Measurements from ENCODE around the gene ZBTB11. TPM values are rescaled to one million over a fixed set of nuclear protein-coding genes. Genes with fewer than 3 reads are reported as not detected.
A peak's percentile ranks its signal among the peaks of the same experiment; 100 is the strongest.
"Not testable (repeated sequence)": the region's sequence is repeated elsewhere in the genome, so short reads cannot be mapped to it uniquely, and the experiment has no call there.

Gene ZBTB11
- polyA plus RNA-seq, 10 donors = 12.6 to 18.7 (median 16.8) TPM

DNA sequence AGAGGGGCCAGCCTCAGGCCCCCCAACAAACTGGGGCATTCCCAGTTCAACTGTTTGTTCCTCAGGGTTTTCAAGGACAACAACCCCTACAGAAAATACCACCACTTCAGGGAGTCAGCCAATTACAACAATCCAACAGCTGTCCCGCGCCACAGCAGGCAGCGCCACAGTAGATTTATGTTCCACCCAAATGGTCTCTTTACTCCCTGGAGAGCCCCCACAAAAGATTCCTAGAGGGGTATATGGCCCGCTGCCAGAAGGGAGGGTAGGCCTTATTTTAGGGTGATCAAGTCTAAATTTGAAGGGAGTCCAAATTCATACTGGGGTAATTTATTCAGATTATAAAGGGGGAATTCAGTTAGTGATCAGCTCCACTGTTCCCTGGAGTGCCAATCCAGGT, 17.9 kb upstream of the ZBTB11 start:
- DNase-seq = not testable (repeated sequence)

DNA sequence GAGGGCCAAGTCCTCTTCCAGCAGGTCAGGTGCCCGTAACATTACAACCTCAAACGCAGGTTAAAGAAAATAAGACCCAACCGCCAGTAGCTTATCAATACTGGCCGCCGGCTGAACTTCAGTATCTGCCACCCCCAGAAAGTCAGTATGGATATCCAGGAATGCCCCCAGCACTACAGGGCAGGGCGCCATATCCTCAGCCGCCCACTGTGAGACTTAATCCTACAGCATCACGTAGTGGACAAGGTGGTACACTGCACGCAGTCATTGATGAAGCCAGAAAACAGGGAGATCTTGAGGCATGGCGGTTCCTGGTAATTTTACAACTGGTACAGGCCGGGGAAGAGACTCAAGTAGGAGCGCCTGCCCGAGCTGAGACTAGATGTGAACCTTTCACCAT, 16.6 kb upstream of the ZBTB11 start:
- DNase-seq = not testable (repeated sequence)

DNA sequence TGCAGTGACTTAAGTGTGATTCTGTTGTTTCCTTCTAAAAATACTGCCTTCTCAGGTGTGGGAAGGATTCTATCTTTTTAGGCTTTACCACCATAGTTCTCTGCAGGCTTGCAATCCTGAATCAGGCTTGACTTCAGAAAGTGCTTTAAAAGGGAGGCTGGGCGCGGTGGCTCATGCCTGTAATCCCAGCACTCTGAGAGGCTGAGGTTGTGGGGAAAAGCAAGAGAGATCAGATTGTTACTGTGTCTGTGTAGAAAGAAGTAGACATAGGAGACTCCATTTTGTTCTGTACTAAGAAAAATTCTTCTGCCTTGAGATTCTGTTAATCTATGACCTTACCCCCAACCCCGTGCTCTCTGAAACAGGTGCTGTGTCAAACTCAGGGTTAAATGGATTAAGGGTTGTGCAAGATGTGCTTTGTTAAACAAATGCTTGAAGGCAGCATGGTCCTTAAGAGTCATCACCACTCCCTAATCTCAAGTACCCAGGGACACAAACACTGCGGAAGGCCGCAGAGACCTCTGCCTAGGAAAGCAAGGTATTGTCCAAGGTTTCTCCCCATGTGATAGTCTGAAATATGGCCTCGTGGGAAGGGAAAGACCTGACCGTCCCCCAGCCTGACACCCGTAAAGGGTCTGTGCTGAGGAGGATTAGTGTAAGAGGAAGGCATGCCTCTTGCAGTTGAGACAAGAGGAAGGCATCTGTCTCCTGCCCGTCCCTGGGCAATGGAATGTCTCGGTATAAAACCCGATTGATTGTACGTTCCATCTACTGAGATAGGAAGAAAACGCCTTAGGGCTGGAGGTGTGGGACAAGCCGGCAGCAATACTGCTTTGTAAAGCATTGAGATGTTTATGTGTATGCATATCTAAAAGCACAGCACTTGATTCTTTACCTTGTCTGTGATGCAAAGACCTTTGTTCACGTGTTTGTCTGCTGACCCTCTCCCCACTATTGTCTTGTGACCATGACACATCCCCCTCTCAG, 15.0 kb upstream of the ZBTB11 start:
- DNase-seq = not testable (repeated sequence)

DNA sequence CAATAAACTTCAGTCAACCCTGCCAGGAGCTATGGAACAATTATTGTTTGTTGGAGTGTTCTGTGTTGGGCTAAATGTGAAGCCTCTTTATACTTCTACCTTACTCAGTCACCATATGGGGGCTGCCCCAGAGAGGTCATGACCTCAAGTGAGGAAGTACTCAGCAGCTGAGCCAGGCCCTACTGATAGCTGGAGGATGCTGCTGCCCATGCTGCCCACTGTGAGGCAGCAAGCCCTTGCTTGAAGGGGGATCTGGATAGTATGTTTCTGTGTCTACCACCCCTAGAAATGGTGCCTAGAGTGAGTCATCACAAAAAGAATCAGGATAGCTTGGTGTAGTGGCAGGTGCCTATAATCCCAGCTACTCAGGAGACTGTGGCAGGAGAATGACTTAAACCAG, 14.0 kb upstream of the ZBTB11 start:
- no peak for DNase-seq

DNA sequence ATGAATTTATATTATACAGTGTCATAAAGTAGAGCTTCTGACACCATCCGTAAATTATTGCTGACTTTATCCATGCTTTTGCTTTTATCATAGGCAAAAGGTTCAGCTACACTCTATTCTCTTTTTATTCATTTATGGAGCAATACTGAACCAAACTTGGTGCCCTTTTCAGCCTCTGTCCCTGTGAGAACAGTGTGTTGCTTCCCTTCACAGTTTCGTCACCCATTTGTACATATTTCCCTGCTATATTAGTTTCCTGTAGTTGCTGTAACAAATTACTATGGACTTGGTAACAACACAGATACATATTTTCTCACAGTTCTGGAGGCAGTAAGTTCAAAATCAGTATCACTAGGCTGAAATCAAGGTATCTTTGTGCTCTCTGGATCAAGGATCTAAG, 12.4 kb upstream of the ZBTB11 start:
- DNase-seq = no peak

DNA sequence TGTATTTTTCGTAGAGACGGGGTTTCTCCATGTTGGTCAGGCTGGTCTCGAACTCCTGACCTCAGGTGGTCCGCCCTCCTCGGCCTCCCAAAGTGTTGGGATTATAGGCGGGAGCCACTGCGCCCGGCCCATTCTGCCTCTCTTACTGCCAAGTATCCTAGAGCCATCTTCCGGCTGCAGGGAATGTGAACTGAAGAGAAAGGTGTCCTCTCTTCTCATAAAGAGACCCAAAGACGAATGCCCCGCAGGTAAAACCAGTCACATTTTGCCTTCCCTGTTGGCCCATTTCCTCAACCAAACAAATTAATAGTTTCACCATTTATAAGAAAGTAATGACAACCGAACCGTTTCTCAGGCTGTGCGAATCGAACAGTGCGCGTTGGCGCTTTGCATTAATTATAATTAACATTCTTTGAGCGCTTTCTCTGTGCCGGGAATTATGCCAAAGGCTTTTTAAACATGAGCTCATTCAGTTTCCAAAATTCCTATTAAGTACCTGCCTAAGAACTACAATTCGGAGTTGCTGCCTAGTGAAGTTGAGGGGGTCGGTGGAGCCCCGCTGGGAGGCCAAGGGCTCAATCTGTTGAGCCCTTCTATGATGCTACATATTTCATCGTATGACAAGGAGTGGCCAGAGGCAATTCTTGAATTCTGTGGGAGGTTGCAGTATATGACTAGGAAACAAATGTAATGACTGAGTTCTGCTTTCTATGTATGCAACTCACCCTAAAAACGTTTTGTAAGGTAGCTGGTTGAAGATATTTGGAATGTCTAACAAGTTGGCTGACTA, 10.4 kb upstream of the ZBTB11 start:
- peak in 2 of 3 donors; percentile 35 to 57 for DNase-seq

DNA sequence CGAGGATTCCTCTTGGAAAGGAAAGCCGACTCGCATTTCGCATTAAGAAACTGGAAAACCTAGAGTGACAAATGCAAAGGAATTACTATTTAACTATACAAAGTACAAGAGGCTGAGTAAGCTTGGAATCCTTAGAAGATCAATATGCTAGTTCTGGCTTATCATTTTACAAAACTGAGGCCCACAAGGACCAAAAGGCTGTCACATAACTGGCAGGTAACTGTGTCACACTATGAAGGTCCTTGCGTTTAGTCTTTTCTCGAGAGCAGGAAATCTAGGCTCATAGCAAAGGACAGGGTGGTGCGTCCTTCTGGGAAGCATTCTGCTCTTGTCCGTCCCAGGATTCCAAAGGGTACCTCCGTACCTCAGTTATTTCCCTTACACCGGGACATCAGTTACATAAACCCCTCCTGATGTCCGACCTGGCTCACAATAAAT, 9.0 kb upstream of the ZBTB11 start:
- no peak for DNase-seq

DNA sequence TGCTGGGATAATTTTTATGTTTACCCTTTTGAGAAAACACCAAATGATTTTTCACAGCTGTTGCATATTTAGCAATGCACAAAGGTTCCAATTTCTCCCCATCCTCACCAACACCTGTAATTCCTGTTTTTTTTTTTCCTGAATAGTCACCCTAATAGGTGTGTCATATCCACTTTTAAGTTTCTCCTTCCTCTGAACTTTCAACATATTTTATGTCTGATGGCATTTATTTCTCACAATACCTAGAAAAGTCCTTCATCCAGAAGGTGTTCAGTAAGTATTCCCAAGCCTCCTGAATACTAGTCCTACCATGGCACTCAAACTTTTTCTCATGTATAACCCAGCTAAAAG, 8.1 kb upstream of the ZBTB11 start:
- no peak for DNase-seq

DNA sequence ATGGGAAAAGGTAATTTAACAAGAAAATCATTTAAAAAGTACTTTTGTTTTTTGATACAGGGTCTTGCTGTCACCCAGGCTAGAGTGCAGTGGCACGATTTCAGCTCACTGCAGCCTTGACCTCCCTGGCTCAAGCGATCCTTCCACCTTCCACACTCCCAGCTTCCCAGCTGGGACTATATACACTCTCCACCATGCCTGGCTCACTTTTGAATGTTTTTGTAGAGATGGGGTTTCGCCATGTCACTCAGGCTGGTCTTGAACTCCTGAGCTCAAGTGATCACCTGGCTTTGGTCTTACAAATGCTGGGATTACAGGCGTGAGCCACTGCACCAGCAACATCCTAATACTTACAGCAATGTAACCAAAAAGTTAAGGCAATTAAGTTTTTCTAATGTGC, 3.5 kb upstream of the ZBTB11 start:
- no peak for DNase-seq

DNA sequence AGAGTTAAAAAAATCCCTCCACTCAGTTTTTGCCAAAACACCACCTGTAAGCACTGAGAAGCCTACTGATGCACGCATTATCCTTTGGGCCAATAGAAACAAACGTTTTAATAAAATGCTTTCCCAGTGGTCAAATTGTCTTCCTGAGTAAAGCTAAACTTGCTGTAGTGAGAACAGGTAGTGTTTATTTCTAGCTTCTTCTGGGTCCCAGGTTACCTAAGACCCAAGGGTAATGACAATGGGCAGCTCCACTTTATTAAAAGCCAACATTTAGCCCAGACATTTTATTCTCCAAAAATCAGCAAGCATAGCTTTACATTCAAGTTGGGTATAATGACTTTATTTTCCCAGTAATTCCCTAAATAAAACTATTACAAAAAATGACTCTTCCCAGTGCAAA, 1.9 kb upstream of the ZBTB11 start:
- DNase-seq = not testable (repeated sequence)

DNA sequence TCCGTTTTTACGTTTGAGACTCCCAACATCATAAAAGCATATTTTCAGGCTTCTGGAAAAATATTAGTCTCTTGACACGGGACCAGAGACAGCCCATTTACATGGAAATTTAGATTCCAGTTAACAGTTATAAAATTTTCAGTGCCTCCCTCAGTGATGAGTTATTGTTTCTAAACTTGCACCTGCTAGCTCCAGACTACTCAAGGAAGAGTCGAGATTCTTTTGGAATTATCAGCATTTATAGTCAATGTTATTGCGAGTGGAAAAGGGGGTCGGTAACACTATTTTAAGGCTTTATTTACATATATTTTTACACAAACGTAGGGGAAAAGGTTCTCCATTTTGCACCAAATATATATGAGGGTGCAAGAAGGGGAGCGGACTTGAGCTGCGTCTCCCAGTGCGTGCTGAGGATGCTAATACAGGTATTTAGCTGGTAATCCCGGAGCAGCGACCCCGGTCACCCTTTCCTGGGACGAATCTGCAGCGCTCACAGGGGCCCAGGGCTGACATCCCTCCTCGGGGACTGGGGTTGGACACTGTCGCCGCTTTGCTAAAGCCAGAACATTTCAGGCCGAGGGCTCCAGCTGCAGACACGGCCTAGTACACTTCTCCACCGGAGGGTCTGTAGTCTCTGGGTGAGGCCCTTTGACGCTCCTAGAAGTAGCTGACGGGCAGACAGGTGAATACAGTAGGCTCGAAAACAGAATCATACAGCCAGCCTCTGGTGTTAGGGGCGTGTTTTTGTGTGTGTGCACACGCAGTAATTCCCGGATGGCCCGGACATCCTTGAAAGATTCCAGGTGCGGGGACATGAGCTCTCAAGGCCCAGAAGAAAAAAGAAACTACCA, 729 bp upstream of the ZBTB11 start:
- DNase-seq = peak in 1 of 3 donors; percentile 18

DNA sequence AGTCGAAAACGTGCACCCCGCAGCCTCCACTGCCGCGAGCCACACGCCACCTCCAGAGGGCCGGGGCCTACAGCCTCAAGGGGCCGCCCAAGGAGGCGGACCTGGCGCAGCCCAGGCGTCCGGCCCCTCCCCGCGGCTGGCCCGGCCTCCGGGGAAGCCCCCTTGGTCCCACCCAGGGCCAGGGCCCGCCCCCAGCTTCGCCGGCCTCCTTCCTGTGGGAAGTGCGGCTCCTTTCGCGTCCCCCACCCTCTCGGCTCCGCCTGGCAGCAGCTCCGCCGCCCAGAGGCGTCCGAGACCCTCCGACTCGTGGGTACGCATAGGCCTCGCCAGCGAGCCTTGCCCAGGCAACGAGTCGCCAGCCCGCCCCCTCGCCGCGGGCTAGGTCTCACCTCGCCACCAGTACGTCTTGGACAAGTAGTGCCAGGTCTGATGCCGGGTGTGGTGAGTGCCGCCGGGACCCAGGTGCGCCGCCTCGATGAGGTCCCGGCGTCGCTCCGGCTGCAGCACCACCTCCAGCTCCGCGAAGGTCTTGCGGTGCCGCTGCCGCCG, 642 bp downstream of the ZBTB11 start:
- peak; percentile 95 to 98 (median 97) for DNase-seq

DNA sequence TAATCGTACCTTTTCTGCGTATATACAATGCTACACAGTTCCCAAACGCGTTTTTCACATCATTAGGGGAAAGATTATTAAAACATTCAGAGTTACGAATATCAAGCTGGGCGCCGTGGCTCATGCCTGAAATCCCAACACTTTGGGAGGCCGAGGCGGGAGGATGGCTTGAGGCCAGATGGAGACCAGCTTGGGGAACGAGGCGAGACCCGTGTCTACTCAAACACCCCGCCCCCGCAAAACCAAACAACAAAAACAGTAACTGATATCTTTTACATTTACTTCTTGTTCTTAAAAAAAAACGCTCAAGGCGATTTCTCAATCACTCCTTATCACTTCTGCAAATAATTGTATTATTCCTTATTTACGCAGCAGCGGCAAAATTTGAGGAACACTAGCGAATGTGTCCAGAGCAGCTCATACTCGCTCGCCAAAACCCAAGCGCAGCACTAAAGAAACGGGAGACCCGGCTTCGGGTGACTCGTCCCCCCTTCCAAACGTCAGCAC, 1.2 kb downstream of the ZBTB11 start:
- no peak for DNase-seq

DNA sequence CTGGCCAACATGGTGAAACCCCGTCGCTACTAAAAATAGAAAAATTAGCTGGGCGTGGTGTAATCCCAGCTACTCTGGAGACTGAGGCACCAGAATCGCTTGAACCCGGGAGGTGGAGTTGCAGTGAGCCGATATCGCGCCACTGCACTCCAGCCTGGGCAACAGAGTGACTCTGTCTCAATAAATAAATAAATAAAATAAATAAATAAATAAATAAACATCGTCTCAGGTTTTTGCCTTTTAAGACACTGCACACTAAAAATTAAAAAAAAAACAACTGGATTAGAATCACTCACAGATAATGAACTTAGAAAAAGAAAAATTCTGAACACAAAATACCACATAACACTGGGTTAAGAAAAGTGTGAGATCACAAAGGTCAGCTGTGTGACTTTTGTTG, 2.4 kb downstream of the ZBTB11 start:
- DNase-seq = no peak

DNA sequence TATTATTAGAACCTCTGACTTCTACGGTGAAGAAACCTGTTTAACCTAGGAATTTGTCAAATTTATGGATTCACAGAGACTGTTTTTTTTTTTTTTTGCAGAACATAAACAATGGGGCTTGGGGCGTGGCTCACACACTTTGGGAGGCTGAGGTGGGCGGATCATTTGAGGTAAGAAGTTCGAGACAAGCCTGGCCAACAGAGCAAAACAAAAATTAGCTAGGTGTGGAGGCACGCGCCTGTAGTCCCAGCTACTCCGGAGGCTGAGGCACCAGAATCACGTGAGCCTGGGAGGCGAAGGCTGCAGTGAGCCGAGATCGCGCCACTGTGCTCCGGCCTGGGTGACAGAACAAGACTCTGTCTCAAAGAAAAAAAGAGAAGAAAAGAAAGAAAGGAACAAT, 3.0 kb downstream of the ZBTB11 start:
- no peak for DNase-seq

DNA sequence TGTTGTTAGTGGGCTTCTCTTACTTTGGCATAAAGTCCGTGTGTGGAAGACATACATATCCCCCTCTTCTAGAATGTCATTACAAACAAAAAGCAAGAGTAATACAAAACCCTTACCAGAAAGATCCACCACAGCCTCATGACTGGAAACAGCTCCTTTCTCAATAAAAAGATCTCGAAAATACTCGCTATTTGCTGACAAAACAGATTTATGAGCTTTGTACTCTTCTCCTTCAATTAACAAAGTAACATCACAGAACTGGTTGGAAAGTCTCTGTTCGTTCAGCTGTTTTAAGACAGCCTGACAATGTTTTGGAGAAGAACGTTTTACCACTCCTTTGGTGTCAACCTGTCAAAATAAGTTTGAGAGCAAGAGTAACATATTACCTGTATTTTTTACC, 5.9 kb downstream of the ZBTB11 start:
- DNase-seq = no peak

DNA sequence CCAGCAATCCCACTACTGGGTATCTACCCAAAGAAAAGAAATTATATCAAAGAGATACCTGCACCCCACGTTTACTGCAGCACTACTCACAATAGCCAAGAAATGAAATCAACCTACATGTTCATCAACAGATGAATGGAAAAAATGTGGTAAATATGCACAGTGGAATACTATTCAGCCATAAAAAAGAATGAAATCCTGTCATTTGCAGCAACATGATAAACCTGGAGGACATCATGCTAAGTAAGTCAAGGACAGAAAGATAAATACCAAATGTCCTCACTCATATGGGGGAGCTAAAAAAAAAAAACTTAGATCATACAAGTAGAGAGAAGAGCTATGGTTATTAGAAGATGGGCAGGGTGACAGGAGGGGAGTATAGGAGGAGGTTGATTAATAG, 9.1 kb downstream of the ZBTB11 start:
- DNase-seq = no peak

DNA sequence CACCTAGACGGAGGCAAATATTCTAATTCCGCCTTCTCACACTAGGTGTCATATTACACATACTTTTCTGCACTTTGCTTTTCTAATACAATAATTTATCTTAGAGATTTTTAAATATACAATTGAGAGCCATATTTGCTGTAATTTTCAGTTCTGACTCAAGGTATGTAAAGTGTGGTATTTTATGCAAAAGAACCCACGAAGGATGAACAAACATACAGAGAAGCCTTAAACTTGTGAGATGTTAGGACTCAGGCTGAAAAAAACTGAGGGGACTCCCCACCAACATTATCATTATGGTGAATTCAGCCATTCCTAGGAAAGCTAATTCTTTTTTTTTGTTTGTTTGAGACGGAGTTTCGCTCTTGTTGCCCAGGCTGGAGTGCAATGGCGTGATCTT, 9.6 kb downstream of the ZBTB11 start:
- no peak for DNase-seq

DNA sequence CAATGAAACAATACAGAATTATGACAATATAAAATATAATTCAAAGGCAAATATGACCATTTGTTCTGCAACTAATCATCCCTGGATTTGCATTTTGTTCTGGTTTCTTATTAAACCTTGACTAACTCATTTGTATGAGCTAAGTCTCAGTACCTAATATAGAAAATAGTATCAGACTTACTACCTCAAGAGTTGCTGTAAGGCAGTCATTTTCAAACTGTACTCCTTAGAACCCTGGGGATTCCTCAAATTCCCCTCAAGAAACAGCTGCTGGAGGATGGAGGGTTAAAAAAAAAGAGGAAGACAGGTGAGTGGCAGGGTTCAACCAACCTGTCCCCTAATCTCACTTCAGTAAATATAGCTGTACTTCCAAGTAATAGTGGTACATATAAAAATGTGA, 11.1 kb downstream of the ZBTB11 start:
- no peak for DNase-seq

DNA sequence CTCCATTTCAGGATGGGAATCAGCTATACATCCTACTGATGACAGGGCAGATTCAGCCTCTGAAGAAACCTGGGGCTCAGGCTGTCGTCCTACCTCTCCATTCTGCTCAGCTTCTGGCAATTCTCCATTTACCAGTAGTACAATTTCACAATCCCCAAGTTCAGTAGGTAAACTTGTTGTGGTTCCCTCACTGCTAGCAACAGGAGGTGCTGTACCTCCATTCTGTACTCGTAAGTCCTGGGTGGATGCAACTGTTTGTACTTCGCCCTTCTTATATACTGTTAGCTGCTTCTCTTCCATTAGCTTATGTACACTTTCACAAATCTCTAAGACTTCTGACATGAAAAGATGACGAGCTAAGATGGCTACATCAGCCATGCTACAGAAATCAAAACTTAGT, 11.6 kb downstream of the ZBTB11 start:
- DNase-seq = no peak

DNA sequence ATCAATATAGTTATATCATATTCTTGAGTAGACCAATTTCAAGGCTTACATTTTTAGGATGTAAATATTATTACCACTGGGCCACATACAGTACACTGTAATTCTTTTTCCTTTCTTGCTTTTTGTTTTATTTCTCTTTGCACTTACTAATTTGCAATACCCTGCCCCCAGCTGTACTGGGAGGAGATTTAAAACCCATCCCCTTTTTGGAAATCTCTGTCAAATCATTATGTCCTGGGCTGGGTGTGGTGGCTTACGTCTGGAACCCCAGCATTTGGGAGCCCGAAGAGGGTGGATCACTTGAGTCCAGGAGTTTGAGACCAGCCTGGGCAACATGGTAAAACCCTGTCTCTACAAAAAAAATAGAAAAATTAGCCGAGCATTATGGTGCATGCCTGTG, 16.2 kb downstream of the ZBTB11 start:
- no peak for DNase-seq
